ENCODE measurements around the gene PTGIS. TPM values are rescaled to one million over a fixed set of nuclear protein-coding genes. Genes with fewer than 3 reads are reported as not detected.
"Not testable (repeated sequence)": the region's sequence is repeated elsewhere in the genome, so short reads cannot be mapped to it uniquely, and the experiment has no call there.

Gene PTGIS
- total and polyA plus RNA-seq, 8 donors = 4.9 to 84.8 (median 14.9) TPM

- WGBS, 5 donors = 44 to 53% (median 53%) methylated on average over 10 to 18 of the region's 18 CpGs
- intact Hi-C loops (cut with DNase I; ENCODE audit: low total_unique reads) = no loop called here
- peaks cover 0 to 30% (median 18%) of the 10 kb centered on the region in 3 donors for H3K27me3 ChIP-seq
- DNase-seq = peak; percentile 17 to 78
- peak overlapping the region; percentile 50 to 57 (median 52) for H3K4me3 ChIP-seq
- H3K4me1 ChIP-seq = peaks cover 5 to 33% (median 25%) of the 10 kb centered on the region in 4 donors
- peak overlapping the region in 4 of 5 donors; percentile 56 to 86 (median 76) for H3K27ac ChIP-seq
- no peaks in the 10 kb centered on the region for H3K9me3 ChIP-seq
- no peaks in the 10 kb centered on the region for H3K36me3 ChIP-seq
- TF ChIP-seq, protein P1, sequence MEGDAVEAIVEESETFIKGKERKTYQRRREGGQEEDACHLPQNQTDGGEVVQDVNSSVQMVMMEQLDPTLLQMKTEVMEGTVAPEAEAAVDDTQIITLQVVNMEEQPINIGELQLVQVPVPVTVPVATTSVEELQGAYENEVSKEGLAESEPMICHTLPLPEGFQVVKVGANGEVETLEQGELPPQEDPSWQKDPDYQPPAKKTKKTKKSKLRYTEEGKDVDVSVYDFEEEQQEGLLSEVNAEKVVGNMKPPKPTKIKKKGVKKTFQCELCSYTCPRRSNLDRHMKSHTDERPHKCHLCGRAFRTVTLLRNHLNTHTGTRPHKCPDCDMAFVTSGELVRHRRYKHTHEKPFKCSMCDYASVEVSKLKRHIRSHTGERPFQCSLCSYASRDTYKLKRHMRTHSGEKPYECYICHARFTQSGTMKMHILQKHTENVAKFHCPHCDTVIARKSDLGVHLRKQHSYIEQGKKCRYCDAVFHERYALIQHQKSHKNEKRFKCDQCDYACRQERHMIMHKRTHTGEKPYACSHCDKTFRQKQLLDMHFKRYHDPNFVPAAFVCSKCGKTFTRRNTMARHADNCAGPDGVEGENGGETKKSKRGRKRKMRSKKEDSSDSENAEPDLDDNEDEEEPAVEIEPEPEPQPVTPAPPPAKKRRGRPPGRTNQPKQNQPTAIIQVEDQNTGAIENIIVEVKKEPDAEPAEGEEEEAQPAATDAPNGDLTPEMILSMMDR (IDR thresholded peaks at IDR 0.05) = no peak
- TF ChIP-seq POLR2AphosphoS5 (IDR thresholded peaks at IDR 0.05) = no peak
- TF ChIP-seq POLR2A (IDR thresholded peaks at IDR 0.05) = no peak
- TF ChIP-seq EP300 (IDR thresholded peaks at IDR 0.05) = no peak
Observed at GRCh38 chr20:49568278-49569151, 578 bp upstream of the PTGIS start.

DNA sequence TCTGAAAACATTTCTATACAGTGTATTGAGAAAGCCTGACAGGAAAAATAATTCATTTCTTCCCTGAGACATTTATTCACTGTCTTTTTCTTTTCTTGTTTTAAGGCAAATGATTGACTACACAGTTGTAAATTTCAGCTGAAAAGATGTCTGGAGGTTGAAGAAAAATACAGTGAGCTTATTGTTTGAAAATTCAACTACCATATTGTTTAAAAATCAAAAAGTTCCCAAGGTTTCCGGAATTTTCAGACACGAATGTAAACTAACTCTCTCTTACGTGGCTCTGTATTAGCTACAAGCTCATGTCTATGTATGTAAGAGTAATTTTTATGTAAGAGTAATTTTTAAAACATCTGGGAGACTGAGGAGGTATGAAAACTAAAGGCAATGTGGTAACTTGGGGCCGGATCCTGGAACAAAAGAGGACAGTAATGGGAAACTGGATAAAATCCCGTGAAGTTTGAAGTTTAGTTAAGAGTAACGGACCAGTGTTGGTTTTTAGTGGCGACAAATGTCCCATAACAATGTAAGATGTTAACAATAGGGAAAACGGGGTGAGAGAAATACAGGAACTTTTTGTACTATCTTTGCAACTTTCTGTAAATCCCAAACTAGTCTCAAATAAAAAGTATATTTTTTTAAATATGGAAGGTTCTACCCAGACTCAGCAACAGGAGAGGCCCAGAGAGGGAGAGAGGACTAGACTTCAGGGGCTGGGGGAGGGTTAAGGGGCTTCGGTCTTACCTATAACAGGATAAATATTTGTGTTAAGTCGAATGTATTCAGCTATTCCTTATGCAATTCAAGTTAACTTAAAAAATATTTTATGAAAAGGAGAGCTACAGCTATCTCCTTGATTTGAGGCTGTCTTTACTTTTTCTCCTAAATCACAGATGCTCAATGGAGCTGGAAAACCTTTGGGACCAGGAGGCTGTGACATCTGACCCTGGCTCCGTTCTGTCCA lies 1.3 kb downstream of the PTGIS start:
- no peak for DNase-seq
- H3K27ac ChIP-seq = peak overlapping the region in 4 of 5 donors; percentile 56 to 86 (median 76)
- WGBS, 5 donors = 72 to 84% (median 73%) methylated on average over 11 of the region's 11 CpGs
- TF ChIP-seq POLR2A (IDR thresholded peaks at IDR 0.05) (no peak), EP300 (IDR thresholded peaks at IDR 0.05) (no peak), POLR2AphosphoS5 (IDR thresholded peaks at IDR 0.05) (no peak)
- TF ChIP-seq, protein P1 (IDR thresholded peaks at IDR 0.05) = no peak
- peaks cover 0 to 30% (median 18%) of the 10 kb centered on the region in 3 donors for H3K27me3 ChIP-seq
- intact Hi-C loops (cut with DNase I; ENCODE audit: low total_unique reads) = no loop called here
- peaks cover 15 to 47% (median 36%) of the 10 kb centered on the region in 4 donors for H3K4me1 ChIP-seq
- H3K4me3 ChIP-seq = peak overlapping the region; percentile 50 to 57 (median 52)
- no peaks in the 10 kb centered on the region for H3K9me3 ChIP-seq
- H3K36me3 ChIP-seq = no peaks in the 10 kb centered on the region

GRCh38 chr20:49564991-49565390 lies 2.9 kb downstream of the PTGIS start:
- DNase-seq; intact Hi-C loops (cut with DNase I; ENCODE audit: low total_unique reads); H3K36me3 ChIP-seq; H3K9me3 ChIP-seq: not testable (repeated sequence)
- Histone ChIP-seq H3K4me1 (peaks cover 16 to 55% (median 43%) of the 10 kb centered on the region in 4 donors), H3K27me3 (peaks cover 0 to 31% (median 18%) of the 10 kb centered on the region in 3 donors), H3K4me3 (peak overlapping the region in 1 of 4 donors; percentile 51), H3K27ac (peak overlapping the region in 3 of 5 donors; percentile 8 to 86 (median 84))
- 80 to 88% (median 87%) methylated on average over 12 of the region's 12 CpGs for WGBS, 5 donors

DNA sequence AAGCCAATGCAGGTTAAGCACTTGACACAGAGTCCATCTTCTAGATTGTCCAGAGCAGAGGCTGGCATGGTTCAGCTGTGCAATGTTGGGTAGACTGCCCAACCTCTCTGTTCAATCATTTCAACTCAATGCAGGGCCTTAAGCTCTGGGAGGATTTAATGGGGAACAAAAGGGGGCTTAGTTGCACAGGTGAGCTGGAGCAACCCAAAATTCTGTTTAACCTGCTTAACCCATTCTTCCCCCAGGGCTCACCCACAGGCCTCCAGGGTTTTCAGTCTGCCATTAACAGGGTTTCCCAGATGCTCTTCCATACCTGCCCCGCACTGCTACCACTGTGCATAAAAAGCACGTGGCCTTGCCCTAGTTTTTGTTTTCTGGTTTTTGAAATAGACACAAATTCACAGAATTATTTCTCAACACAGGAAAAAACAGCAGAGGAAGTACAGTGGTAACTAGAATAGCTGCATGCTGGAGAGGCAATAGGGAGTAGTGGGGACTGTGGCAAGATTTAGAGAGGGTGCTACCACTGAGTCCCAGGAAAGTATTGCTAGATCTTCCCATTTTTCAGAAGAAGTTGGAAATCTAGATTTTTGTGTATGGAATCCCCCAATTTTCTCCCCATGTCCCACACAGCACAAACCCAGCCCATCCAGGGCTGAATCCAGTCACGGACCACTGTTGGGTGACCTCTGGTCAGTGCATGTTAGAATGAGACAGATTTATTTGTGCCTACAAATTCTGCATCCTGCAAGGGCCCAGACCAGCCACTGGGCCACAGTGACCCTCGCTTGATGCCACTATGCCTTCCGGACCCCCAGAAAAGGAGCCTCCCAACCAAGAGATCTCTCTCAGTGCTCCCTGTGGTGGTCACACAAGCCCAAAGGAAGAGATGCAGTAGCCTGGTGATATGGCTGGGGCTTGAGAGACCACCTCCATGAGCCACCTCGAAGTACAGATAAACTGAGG lies 4.6 kb downstream of the PTGIS start:
- Histone ChIP-seq H3K27ac (peak overlapping the region in 4 of 5 donors; percentile 63 to 85 (median 76)), H3K9me3 (no peaks in the 10 kb centered on the region), H3K36me3 (no peaks in the 10 kb centered on the region), H3K4me1 (peaks cover 16 to 38% (median 31%) of the 10 kb centered on the region in 4 donors), H3K27me3 (peaks cover 0 to 22% (median 12%) of the 10 kb centered on the region in 3 donors), H3K4me3 (no peak overlapping the region)
- no peak for TF ChIP-seq POLR2AphosphoS5 (IDR thresholded peaks at IDR 0.05)
- TF ChIP-seq, protein P1 (IDR thresholded peaks at IDR 0.05) = no peak
- TF ChIP-seq POLR2A (IDR thresholded peaks at IDR 0.05) = no peak
- no peak for TF ChIP-seq EP300 (IDR thresholded peaks at IDR 0.05)
- intact Hi-C loops (cut with DNase I; ENCODE audit: low total_unique reads) = no loop called here
- DNase-seq = no peak
- 82 to 93% (median 91%) methylated on average over 6 of the region's 6 CpGs for WGBS, 5 donors
